ENCODE results near the gene PREP.

- TF ChIP-seq CTCF (conservative IDR thresholded peaks at IDR 0.05; ENCODE audit: low read length) (no peak), EZH2phosphoT487 (IDR thresholded peaks at IDR 0.05; ENCODE audit: borderline replicate concordance) (no peak)
Observed at GRCh38 chr6:105401247-105402089, 1.4 kb downstream of the PREP start.
